ENCODE data around the gene SHANK2. TPM values are rescaled to one million over a fixed set of nuclear protein-coding genes. Genes with fewer than 3 reads are reported as not detected.
A peak's percentile ranks its signal among the peaks of the same experiment; 100 is the strongest.

The SHANK2 gene
- total RNA-seq, 1 donor from 2014 or later, result 10.9 TPM

DNA sequence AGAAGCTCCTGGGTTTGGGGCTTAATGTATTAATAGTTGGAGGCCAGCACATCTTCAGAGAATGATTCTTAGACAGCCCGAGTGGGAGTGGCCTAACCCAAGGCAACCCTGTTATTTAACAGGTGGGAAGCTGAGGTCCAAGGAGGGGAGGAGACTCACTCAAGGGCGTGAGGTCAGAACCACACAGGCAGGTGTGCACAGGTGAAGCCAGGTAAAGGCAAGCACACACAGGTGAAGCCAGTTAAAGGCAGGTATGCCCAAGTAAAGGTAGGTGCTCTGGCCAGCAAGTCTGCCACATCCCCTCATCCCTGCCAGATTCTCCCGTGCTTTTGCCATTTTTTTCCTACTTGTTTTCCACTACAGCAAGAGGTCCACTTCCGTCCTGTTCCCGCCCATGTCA lies 2.9 kb upstream of the SHANK2 start:
- H3K4me3 ChIP-seq (ENCODE audit: low read depth, low read length), result no peak overlapping the region
- DNase-seq (ENCODE audit: low read depth), result no peak
- TF ChIP-seq, protein P1, sequence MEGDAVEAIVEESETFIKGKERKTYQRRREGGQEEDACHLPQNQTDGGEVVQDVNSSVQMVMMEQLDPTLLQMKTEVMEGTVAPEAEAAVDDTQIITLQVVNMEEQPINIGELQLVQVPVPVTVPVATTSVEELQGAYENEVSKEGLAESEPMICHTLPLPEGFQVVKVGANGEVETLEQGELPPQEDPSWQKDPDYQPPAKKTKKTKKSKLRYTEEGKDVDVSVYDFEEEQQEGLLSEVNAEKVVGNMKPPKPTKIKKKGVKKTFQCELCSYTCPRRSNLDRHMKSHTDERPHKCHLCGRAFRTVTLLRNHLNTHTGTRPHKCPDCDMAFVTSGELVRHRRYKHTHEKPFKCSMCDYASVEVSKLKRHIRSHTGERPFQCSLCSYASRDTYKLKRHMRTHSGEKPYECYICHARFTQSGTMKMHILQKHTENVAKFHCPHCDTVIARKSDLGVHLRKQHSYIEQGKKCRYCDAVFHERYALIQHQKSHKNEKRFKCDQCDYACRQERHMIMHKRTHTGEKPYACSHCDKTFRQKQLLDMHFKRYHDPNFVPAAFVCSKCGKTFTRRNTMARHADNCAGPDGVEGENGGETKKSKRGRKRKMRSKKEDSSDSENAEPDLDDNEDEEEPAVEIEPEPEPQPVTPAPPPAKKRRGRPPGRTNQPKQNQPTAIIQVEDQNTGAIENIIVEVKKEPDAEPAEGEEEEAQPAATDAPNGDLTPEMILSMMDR (conservative IDR thresholded peaks at IDR 0.05; ENCODE audit: low read depth, low read length), result no peak

DNA sequence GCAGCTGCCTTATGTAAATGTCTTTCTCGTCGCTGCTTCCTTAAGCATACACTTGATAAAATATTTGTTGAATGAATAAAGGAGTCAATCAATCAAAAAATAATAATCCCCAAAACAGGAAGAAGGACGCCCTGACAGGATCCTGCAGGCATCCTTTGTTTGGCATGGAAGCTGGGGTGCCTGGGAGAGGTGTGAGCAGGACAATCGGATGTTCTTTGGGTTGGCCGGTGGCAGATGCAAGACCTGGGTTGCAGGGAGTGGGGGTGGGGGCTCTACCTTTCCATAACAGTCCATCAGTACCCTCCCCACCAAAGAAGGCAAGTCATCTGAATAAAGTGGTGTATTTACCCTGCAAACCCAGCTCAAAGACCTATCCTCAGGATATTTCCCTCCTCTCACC lies 1.4 kb upstream of the SHANK2 start:
- TF ChIP-seq, protein P1 (conservative IDR thresholded peaks at IDR 0.05; ENCODE audit: low read depth, low read length), result no peak
- peak overlapping the region; percentile 96 for H3K4me3 ChIP-seq (ENCODE audit: low read depth, low read length)
- no peak for DNase-seq (ENCODE audit: low read depth)

DNA sequence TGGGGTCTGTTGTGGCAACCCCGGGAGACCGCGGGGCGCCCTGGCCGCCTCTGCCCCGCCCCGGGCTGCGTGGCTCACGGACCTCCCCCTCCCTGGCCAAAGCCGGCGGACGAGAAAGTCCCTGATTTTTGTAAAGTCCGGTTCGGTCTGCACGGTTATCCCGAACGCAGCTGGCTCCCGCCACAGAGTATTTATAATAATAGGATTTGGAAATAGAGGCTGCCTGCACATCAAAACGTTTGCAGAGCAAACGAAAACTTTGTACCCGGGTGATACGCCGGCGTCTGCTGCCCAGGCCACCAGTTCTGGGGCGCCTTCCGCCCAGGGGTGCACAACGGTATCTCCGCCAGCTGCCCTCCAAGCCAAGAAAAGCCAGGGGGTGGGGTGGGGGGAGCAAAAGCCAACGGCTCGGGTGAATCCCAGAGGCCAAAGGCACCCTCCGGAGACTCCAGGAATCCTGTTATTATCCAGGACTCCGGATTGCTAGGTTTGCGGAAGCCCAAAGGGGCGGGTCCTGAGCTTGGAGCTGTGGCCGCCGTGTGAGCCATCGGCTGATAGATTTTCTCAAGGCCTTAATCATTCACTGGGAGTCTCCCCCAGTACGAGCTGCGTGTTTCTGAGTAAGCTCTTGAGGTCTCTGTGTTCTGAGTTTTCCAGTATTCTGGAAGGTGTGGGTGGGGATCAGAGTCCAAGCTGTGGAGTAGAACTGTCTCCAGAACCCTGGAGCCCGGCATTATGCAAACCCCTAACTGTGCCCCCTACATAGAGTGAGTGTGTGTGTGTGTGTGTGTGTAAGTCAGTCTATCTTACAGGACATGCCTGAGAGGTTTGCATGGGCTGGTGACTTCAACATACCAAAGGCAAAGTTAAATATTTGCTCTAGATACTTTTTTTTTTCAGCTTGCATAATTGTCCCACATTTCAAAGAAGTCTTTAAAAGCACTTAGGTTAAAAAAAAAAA lies 673 bp upstream of the SHANK2 start:
- TF ChIP-seq, protein P1 (conservative IDR thresholded peaks at IDR 0.05; ENCODE audit: low read depth, low read length), result no peak
- H3K4me3 ChIP-seq (ENCODE audit: low read depth, low read length), result peak overlapping the region; percentile 96
- peak; percentile 99 for DNase-seq (ENCODE audit: low read depth)

DNA sequence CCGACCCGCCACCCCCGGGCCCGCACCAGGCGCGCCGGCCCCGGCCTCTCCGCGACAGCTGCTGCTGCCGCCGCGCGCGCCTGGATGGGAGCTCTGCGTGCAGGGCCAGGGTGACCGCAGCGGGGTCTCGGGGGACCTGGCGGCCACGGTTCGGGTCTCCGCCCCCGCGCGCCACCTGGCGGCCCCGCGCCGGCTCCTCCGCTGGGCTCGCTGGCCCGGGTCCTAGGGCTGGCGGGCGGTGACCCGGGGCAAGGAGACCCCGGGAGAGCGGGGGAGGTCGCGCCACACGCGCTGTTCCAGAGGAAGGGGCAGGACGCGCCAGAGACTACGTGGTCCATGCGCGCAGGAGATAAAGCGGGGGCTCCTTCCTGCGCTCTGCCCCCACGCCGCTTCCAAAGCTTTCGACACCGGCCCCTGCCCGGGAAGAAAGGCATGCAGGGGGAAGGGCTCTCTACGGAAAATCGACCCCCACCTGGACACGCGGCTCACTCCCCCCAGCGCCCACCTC lies 562 bp downstream of the SHANK2 start:
- H3K4me3 ChIP-seq (ENCODE audit: low read depth, low read length), result peak overlapping the region; percentile 96
- no peak for DNase-seq (ENCODE audit: low read depth)
- TF ChIP-seq, protein P1 (conservative IDR thresholded peaks at IDR 0.05; ENCODE audit: low read depth, low read length), result peak; percentile 52

DNA sequence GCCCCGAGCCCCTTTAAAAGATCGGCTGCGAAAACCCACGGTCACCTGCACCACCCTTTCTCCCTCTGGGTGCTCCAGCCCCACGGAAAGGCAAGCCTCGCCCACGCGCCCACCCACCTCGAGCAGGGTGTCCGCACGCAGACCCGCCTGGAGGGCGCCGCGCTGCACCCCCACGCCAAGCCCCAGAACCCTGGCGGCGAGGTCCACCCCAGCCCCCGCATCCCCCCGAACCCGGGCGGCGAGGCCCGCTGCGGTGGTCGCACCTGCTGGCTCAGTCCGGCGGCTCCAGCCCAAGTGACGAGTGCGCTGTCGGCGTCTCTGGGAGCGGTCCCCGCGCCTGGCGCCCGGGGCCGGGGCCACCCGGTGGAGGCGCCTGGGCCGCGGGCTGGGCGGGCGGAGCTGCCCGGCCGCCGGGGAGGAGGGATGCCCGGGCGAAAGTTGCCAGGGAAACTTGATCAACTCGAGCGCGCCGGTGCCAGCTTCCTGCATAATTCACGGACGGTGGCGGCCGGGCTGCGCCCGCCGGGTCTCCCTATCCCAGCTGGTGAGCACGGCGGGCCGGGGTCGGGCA lies 1.1 kb downstream of the SHANK2 start:
- no peak for DNase-seq (ENCODE audit: low read depth)
- TF ChIP-seq, protein P1 (conservative IDR thresholded peaks at IDR 0.05; ENCODE audit: low read depth, low read length), result no peak
- H3K4me3 ChIP-seq (ENCODE audit: low read depth, low read length), result peak overlapping the region; percentile 96

DNA sequence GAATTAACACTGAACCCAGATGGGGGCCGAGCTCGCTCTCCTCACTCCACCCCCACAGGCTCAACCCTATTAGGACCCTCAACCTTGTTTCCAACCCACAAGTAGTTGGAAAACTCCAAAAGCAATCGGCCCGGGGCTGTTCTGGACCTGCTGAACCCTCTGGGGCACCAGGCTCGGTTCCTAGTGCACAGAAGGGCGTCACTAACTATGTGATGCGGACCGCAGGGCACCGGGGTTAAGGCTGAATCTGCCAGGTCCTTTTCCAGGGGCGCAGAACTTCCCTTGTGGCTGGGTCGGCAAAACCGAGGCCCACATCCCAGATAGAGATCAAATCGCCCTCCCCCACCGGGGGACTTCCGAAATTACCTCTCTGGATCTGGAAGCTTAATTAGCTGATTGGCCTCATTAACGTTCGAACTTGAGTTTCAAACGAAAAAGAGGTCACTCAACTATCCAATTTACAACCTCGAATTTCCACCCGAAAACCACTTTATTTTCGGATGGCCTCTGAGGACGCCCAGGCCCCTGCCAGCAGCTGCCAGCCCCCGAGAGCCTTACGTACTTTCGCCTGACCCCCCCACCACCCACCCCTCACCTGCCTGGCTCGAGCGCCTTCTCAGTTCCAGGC lies 1.7 kb downstream of the SHANK2 start:
- TF ChIP-seq, protein P1 (conservative IDR thresholded peaks at IDR 0.05; ENCODE audit: low read depth, low read length), result no peak
- H3K4me3 ChIP-seq (ENCODE audit: low read depth, low read length), result peak overlapping the region; percentile 96
- DNase-seq (ENCODE audit: low read depth), result no peak
